ENCODE measurements around the gene IL5RA.

IL5RA gene

DNA sequence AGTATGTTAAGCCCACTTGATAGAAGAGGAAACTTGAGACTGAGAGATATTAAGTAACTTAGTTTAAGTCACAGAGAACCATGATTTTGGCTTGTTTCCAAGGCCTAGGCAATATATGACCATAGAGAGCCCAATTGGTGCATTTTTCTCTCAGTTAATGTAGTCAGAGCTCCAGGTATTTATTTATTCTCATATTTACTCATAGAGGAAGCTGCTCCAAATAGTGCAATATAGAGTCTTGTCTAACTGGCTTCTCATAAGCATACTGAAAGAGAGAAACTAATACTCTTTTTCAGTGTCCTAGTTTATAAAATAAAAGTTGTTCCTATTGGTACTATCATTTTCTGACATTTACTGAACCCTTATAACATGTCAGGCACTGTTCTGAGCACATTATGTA, 31.8 kb upstream of the IL5RA start:
- Histone ChIP-seq H3K36me3 (peaks cover 71% of the 10 kb centered on the region), H3K9me3 (ENCODE audit: severe bottlenecking) (no peaks in the 10 kb centered on the region), H3K27ac (no peak overlapping the region), H3K27me3 (ENCODE audit: insufficient read depth, low read depth, severe bottlenecking) (no peaks in the 10 kb centered on the region), H3K4me3 (ENCODE audit: low read depth, low read length) (no peak overlapping the region)
- DNase-seq = no peak
- TF ChIP-seq, protein P1, sequence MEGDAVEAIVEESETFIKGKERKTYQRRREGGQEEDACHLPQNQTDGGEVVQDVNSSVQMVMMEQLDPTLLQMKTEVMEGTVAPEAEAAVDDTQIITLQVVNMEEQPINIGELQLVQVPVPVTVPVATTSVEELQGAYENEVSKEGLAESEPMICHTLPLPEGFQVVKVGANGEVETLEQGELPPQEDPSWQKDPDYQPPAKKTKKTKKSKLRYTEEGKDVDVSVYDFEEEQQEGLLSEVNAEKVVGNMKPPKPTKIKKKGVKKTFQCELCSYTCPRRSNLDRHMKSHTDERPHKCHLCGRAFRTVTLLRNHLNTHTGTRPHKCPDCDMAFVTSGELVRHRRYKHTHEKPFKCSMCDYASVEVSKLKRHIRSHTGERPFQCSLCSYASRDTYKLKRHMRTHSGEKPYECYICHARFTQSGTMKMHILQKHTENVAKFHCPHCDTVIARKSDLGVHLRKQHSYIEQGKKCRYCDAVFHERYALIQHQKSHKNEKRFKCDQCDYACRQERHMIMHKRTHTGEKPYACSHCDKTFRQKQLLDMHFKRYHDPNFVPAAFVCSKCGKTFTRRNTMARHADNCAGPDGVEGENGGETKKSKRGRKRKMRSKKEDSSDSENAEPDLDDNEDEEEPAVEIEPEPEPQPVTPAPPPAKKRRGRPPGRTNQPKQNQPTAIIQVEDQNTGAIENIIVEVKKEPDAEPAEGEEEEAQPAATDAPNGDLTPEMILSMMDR (IDR thresholded peaks at IDR 0.05; ENCODE audit: low read depth, low read length) = no peak

DNA sequence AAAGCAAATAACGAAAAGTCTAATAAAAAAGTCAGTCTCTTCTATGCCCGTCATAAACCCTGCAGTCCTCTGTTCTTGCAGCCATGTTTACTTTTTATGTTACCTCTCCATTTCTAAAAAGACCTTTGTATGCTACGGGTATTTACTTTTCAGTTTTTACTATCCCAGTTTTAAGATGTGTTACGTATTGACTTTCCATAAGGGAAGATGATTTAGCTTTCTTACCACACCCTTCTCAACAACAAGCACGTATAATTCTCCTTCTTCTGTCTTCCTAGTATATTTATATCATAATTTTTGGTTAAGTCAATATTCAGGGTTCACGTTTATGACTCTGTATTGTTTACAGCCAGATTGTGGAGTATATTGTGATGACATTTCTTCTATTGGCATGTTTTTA, 27.4 kb upstream of the IL5RA start:
- H3K27me3 ChIP-seq (ENCODE audit: insufficient read depth, low read depth, severe bottlenecking) = no peaks in the 10 kb centered on the region
- H3K4me3 ChIP-seq (ENCODE audit: low read depth, low read length) = no peak overlapping the region
- no peak overlapping the region for H3K27ac ChIP-seq
- no peaks in the 10 kb centered on the region for H3K9me3 ChIP-seq (ENCODE audit: severe bottlenecking)
- TF ChIP-seq, protein P1 (IDR thresholded peaks at IDR 0.05; ENCODE audit: low read depth, low read length) = no peak
- peaks cover 51% of the 10 kb centered on the region for H3K36me3 ChIP-seq
- DNase-seq = no peak

DNA sequence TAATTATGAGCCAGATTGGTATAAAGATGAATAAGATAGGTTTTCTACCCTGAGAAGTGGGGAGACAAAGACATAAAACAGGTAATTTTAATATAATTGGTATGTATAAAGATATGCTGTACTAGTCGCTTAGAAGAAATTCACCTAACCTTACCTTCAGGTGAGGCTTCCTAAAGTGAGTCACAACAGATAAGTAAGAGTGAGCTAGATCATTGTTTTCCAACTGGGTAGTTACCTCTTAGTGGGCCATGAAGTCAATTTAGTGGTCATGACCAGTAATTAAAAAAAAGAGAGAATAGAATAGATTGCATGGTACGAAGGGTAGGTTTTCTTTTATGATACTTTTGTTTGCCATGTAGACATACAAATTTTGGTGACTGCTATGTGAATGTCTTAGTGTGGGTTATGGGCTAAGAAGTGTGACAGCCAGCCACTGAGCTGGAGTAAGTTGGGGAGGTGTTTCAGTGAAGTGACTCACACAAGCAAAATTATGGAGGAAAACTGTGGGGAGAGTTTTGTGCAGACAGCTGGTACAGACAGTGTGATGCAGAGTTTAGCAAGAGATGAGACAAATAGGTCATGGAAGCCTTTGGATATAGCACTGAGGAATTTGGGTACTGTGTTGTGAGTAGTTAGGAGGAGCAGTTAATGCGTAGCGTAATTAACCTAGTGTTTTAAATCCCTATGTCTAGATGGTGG, 24.7 kb upstream of the IL5RA start:
- peaks cover 40% of the 10 kb centered on the region for H3K36me3 ChIP-seq
- no peak overlapping the region for H3K4me3 ChIP-seq (ENCODE audit: low read depth, low read length)
- no peak for DNase-seq
- no peak overlapping the region for H3K27ac ChIP-seq
- TF ChIP-seq, protein P1 (IDR thresholded peaks at IDR 0.05; ENCODE audit: low read depth, low read length) = no peak
- H3K27me3 ChIP-seq (ENCODE audit: insufficient read depth, low read depth, severe bottlenecking) = no peaks in the 10 kb centered on the region
- no peaks in the 10 kb centered on the region for H3K9me3 ChIP-seq (ENCODE audit: severe bottlenecking)

DNA sequence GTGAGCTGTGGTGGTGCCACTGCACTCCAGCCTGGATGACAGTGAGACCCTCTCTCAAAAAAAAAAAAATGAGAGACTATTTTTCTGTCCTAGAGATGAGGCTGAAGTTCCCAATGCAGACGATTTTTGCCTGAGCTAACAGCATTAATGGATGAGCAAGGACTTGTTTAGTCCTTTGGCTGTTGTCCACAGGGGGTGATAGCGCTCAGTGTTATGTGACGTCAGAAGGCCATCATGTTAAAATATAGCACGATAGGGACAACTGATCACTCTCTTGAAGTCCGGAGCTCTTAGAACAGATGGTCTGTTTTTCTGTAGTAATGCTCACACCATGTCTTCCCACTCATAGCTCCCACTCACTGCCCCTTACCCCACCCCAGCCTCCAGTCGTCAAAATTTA, 23.3 kb upstream of the IL5RA start:
- Histone ChIP-seq H3K27ac (no peak overlapping the region), H3K9me3 (ENCODE audit: severe bottlenecking) (no peaks in the 10 kb centered on the region), H3K36me3 (peaks cover 39% of the 10 kb centered on the region), H3K27me3 (ENCODE audit: insufficient read depth, low read depth, severe bottlenecking) (no peaks in the 10 kb centered on the region), H3K4me3 (ENCODE audit: low read depth, low read length) (no peak overlapping the region)
- no peak for DNase-seq
- TF ChIP-seq, protein P1 (IDR thresholded peaks at IDR 0.05; ENCODE audit: low read depth, low read length) = no peak

DNA sequence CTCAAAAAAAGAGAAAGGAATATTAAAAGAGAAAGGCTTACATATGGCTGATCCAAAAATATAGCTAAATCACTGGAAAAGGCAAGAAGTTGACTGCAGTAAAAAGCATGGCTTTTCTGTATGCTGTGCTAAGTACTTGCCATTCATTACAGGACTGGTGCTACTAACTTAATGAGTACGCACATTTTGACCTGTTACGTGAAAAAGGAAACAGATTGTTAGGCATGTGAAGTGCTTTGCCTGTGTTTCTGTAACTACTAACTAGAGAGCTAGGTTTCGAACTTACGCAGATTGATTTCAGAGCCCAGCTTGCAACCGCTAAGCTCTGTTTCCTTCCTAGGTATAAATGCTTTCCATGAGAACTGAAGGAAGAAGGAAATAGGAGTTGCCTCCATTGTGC, 19.4 kb upstream of the IL5RA start:
- TF ChIP-seq, protein P1 (IDR thresholded peaks at IDR 0.05; ENCODE audit: low read depth, low read length) = no peak
- no peak overlapping the region for H3K4me3 ChIP-seq (ENCODE audit: low read depth, low read length)
- no peak for DNase-seq
- no peak overlapping the region for H3K27ac ChIP-seq
- no peaks in the 10 kb centered on the region for H3K9me3 ChIP-seq (ENCODE audit: severe bottlenecking)
- H3K27me3 ChIP-seq (ENCODE audit: insufficient read depth, low read depth, severe bottlenecking) = no peaks in the 10 kb centered on the region
- peaks cover 33% of the 10 kb centered on the region for H3K36me3 ChIP-seq

All from WERI-Rb-1 (cell line).